Hepatocyte (in vitro differentiated cells): ENCODE measurements around the gene SCNN1G.

Experiments
- EZH2phosphoT487 ChIP-seq: fragments of 200-600 bp; sonication (generic); IDR thresholded peaks from one replicate; pipeline ENCODE4 v1.6.1; 2018; ENCODE audit warnings: antibody characterized with exemption, mild to moderate bottlenecking, low read depth, moderate library complexity; ENCODE audit not compliant: unreplicated experiment, severe bottlenecking
- TF ChIP-seq, protein P1 (sequence below): fragments of 200-600 bp; sonication (generic); IDR thresholded peaks from 2 replicates; pipeline ENCODE4 v1.5.1; 2016; ENCODE audit warnings: antibody characterized with exemption, mild to moderate bottlenecking; ENCODE audit not compliant: poor library complexity

GRCh38 chr16:23207485-23207884 lies 24.9 kb downstream of the SCNN1G start:
- TF ChIP-seq, protein P1, sequence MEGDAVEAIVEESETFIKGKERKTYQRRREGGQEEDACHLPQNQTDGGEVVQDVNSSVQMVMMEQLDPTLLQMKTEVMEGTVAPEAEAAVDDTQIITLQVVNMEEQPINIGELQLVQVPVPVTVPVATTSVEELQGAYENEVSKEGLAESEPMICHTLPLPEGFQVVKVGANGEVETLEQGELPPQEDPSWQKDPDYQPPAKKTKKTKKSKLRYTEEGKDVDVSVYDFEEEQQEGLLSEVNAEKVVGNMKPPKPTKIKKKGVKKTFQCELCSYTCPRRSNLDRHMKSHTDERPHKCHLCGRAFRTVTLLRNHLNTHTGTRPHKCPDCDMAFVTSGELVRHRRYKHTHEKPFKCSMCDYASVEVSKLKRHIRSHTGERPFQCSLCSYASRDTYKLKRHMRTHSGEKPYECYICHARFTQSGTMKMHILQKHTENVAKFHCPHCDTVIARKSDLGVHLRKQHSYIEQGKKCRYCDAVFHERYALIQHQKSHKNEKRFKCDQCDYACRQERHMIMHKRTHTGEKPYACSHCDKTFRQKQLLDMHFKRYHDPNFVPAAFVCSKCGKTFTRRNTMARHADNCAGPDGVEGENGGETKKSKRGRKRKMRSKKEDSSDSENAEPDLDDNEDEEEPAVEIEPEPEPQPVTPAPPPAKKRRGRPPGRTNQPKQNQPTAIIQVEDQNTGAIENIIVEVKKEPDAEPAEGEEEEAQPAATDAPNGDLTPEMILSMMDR = no peak
- no peak for TF ChIP-seq EZH2phosphoT487
